ENCODE measurements around the gene TLCD2.
"Not testable (repeated sequence)": the region's sequence is repeated elsewhere in the genome, so short reads cannot be mapped to it uniquely, and the experiment has no call there.

Gene TLCD2

DNA sequence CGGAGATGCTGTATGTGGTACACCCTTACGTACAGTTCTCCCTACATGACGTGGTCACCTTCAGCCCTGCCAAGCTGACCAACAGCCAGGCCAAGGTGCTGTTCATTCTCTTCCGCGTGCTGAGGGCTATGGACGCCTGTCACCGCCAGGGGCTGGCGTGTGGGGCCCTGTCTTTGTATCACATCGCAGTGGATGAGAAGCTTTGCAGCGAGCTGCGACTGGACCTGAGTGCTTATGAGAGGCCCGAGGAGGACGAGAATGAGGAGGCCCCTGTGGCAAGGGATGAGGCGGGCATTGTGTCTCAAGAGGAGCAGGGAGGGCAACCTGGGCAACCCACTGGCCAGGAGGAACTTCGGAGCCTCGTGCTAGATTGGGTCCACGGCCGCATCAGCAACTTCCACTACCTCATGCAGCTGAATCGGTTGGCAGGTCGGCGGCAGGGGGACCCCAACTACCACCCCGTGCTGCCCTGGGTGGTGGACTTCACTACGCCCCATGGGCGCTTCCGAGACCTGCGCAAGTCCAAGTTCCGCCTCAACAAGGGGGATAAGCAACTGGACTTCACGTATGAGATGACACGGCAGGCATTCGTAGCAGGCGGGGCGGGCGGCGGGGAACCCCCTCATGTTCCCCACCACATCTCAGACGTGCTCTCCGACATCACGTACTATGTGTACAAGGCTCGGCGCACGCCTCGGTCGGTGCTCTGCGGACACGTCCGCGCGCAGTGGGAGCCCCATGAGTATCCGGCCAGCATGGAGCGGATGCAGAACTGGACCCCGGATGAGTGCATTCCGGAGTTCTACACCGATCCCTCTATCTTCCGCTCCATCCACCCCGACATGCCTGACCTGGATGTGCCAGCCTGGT is 15.7 kb upstream of the TLCD2 start:
- Histone ChIP-seq H3K4me2 (ENCODE audit: low read length) (peak overlapping the region; percentile 83), H2AFZ (ENCODE audit: low read depth, low read length) (no peak overlapping the region), H3K4me1 (ENCODE audit: low read length) (peaks cover 45% of the 10 kb centered on the region), H3K79me2 (ENCODE audit: low read length) (peaks cover 35% of the 10 kb centered on the region), H3K4me3 (ENCODE audit: low read length) (peak overlapping the region; percentile 81), H3K9ac (ENCODE audit: low read length) (peak overlapping the region; percentile 50), H3K27ac (ENCODE audit: low read length) (peak overlapping the region; percentile 34), H3K27me3 (ENCODE audit: low read depth, low read length) (no peaks in the 10 kb centered on the region), H3K36me3 (replicated peaks; ENCODE audit: low read depth, low read length) (peaks cover 21% of the 10 kb centered on the region), H4K20me1 (ENCODE audit: insufficient read depth, low read length) (no peaks in the 10 kb centered on the region), H3K9me3 (ENCODE audit: insufficient read depth, low read length) (no peaks in the 10 kb centered on the region)
- TF ChIP-seq EZH2phosphoT487 (IDR thresholded peaks at IDR 0.05; ENCODE audit: low read depth): no peak
- TF ChIP-seq, protein P1, sequence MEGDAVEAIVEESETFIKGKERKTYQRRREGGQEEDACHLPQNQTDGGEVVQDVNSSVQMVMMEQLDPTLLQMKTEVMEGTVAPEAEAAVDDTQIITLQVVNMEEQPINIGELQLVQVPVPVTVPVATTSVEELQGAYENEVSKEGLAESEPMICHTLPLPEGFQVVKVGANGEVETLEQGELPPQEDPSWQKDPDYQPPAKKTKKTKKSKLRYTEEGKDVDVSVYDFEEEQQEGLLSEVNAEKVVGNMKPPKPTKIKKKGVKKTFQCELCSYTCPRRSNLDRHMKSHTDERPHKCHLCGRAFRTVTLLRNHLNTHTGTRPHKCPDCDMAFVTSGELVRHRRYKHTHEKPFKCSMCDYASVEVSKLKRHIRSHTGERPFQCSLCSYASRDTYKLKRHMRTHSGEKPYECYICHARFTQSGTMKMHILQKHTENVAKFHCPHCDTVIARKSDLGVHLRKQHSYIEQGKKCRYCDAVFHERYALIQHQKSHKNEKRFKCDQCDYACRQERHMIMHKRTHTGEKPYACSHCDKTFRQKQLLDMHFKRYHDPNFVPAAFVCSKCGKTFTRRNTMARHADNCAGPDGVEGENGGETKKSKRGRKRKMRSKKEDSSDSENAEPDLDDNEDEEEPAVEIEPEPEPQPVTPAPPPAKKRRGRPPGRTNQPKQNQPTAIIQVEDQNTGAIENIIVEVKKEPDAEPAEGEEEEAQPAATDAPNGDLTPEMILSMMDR (IDR thresholded peaks at IDR 0.05; ENCODE audit: low read depth, low read length): no peak

DNA sequence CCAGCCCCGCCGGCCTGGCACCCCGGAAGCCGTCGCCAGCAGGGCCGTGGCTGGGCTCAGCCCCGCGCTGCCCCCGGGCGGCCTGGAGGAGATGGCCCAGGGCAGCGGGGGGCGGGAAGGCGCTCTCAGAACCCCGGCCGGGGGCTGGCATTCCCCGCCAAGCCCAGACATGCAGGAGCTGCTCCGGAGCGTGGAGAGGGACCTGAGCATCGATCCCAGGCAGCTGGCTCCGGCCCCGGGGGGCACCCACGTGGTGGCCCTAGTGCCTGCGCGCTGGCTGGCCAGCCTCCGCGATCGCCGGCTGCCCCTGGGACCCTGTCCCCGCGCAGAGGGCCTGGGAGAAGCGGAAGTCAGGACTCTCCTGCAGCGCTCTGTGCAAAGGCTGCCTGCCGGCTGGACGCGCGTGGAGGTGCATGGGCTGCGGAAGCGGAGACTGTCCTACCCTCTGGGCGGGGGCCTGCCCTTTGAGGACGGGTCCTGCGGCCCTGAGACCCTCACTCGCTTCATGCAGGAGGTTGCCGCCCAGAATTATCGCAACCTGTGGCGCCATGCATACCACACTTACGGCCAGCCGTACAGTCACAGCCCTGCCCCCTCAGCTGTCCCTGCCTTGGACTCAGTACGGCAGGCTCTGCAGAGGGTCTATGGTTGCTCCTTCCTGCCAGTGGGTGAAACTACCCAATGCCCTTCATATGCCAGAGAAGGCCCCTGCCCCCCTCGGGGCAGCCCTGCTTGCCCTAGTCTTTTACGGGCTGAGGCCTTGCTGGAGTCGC is 14.9 kb upstream of the TLCD2 start:
- H3K27me3 ChIP-seq (ENCODE audit: low read depth, low read length): no peaks in the 10 kb centered on the region
- peak overlapping the region; percentile 50 for H3K9ac ChIP-seq (ENCODE audit: low read length)
- peak overlapping the region; percentile 83 for H3K4me2 ChIP-seq (ENCODE audit: low read length)
- no peak for TF ChIP-seq EZH2phosphoT487 (IDR thresholded peaks at IDR 0.05; ENCODE audit: low read depth)
- TF ChIP-seq, protein P1 (IDR thresholded peaks at IDR 0.05; ENCODE audit: low read depth, low read length): no peak
- H2AFZ ChIP-seq (ENCODE audit: low read depth, low read length): no peak overlapping the region
- no peaks in the 10 kb centered on the region for H4K20me1 ChIP-seq (ENCODE audit: insufficient read depth, low read length)
- peak overlapping the region; percentile 34 for H3K27ac ChIP-seq (ENCODE audit: low read length)
- peak overlapping the region; percentile 81 for H3K4me3 ChIP-seq (ENCODE audit: low read length)
- peaks cover 49% of the 10 kb centered on the region for H3K4me1 ChIP-seq (ENCODE audit: low read length)
- H3K9me3 ChIP-seq (ENCODE audit: insufficient read depth, low read length): no peaks in the 10 kb centered on the region
- peaks cover 35% of the 10 kb centered on the region for H3K79me2 ChIP-seq (ENCODE audit: low read length)
- peaks cover 21% of the 10 kb centered on the region for H3K36me3 ChIP-seq (replicated peaks; ENCODE audit: low read depth, low read length)

DNA sequence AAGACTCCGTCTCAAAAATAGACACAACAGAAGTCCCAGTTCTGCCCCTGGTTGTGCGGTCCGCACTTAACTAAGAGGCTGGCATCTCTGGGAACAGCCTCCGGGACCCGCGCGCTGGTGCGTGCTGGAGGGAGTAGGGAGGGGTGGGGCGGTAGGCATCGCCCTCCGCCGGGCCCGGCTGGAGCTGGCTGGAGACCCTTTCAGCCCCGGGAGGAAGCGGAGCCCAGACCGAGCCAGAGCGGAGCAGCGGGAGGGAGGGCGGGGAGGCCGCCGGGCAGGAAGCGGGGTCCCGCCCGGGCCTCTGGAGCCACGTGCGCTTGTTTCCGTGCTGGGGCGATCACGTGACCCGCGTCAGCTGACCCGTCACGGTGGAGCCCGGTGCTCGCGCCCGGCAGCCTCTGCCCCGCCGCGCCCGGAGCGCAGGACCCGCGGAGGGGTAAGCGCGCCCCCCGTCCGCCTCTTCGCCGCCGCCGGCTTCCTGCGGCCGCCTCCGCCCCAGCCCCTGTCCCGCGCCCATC is 14.2 kb upstream of the TLCD2 start, which contains the start of gene WDR81:
Gene WDR81, plus strand, starts transcription at position 354 of the 518 bp plus-strand sequence. CDS start 256 bp downstream, outside the sequence.
- Histone ChIP-seq H3K9me3 (ENCODE audit: insufficient read depth, low read length) (no peaks in the 10 kb centered on the region), H4K20me1 (ENCODE audit: insufficient read depth, low read length) (no peaks in the 10 kb centered on the region), H3K4me1 (ENCODE audit: low read length) (peaks cover 50% of the 10 kb centered on the region), H3K9ac (ENCODE audit: low read length) (peak within 1 kb of the TSS; percentile 73), H3K27me3 (ENCODE audit: low read depth, low read length) (no peaks in the 10 kb centered on the region), H3K79me2 (ENCODE audit: low read length) (peaks cover 35% of the 10 kb centered on the region), H2AFZ (ENCODE audit: low read depth, low read length) (peak within 1 kb of the TSS; percentile 81), H3K36me3 (replicated peaks; ENCODE audit: low read depth, low read length) (peaks cover 21% of the 10 kb centered on the region), H3K4me3 (ENCODE audit: low read length) (peak within 1 kb of the TSS; percentile 81), H3K4me2 (ENCODE audit: low read length) (peak within 1 kb of the TSS; percentile 83), H3K27ac (ENCODE audit: low read length) (peak within 1 kb of the TSS; percentile 75)
- no peak for TF ChIP-seq EZH2phosphoT487 (IDR thresholded peaks at IDR 0.05; ENCODE audit: low read depth)
- TF ChIP-seq, protein P1 (IDR thresholded peaks at IDR 0.05; ENCODE audit: low read depth, low read length): no peak

DNA sequence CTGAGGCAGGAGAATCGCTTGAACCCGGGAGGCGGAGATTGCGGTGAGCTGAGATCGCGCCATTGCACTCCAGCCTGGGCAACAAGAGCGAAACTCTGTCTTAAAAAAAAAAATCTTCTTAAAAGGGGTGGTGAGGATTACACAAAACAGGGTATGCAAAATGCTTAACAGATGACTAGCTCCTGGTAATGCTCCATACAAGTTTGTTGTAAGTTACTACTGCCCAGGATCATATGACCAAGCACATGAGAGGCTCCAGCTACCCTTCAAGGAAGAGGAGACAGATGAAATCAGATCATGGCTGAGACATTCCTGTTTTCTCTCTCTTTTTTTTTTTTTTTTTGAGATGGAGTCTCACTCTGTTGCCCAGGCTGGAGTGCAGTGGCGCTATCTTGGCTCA is 11.8 kb upstream of the TLCD2 start:
- peak overlapping the region; percentile 52 for H3K27ac ChIP-seq (ENCODE audit: low read length)
- peaks cover 53% of the 10 kb centered on the region for H3K4me1 ChIP-seq (ENCODE audit: low read length)
- H3K9me3 ChIP-seq (ENCODE audit: insufficient read depth, low read length); H3K9ac ChIP-seq (ENCODE audit: low read length); H3K27me3 ChIP-seq (ENCODE audit: low read depth, low read length); H4K20me1 ChIP-seq (ENCODE audit: insufficient read depth, low read length); H3K4me3 ChIP-seq (ENCODE audit: low read length): not testable (repeated sequence)
- 0 out of 2 replicates have a peak overlapping the region, but pooled peaks have one; percentile 14 for H3K4me2 ChIP-seq (ENCODE audit: low read length)
- H2AFZ ChIP-seq (ENCODE audit: low read depth, low read length): peak overlapping the region; percentile 54; the same call in 1 of the 2 replicates
- peaks cover 21% of the 10 kb centered on the region for H3K79me2 ChIP-seq (ENCODE audit: low read length)
- H3K36me3 ChIP-seq (replicated peaks; ENCODE audit: low read depth, low read length): peaks cover 14% of the 10 kb centered on the region
